Ishikawa (cell line): ENCODE results near the gene ADD1.

ENCODE experiments used
- CEBPB ChIP-seq: IDR thresholded peaks from 2 replicates; pipeline ENCODE4 v1.6.1; 2012
- CREB1 ChIP-seq: IDR thresholded peaks from 2 replicates; pipeline ENCODE4 v1.6.1; 2012; ENCODE audit warnings: low read depth
- EGR1 ChIP-seq: IDR thresholded peaks from 2 replicates; pipeline ENCODE4 v1.6.1; 2012
- EP300 ChIP-seq: IDR thresholded peaks from 2 replicates; pipeline ENCODE4 v1.6.1; 2012; ENCODE audit warnings: borderline replicate concordance
- FOXM1 ChIP-seq: IDR thresholded peaks from 2 replicates; pipeline ENCODE4 v1.6.1; 2012; ENCODE audit warnings: low read depth, borderline replicate concordance
- NFIC ChIP-seq: IDR thresholded peaks from 2 replicates; pipeline ENCODE4 v1.6.1; 2012
- RAD21 ChIP-seq: IDR thresholded peaks from 2 replicates; pipeline ENCODE4 v1.6.1; 2012; ENCODE audit warnings: low read depth
- TAF1 ChIP-seq: IDR thresholded peaks from 2 replicates; pipeline ENCODE4 v1.6.1; 2012; ENCODE audit warnings: low read depth, mild to moderate bottlenecking
- TCF12 ChIP-seq: IDR thresholded peaks from 2 replicates; pipeline ENCODE4 v1.6.1; 2012; ENCODE audit warnings: low read depth
- TEAD4 ChIP-seq: IDR thresholded peaks from 2 replicates; pipeline ENCODE4 v1.6.1; 2012
- YY1 ChIP-seq: IDR thresholded peaks from 2 replicates; pipeline ENCODE4 v1.6.1; 2012; ENCODE audit warnings: low read depth
- ZBTB7A ChIP-seq: IDR thresholded peaks from 2 replicates; pipeline ENCODE4 v1.6.1; 2012; ENCODE audit warnings: low read depth
- TF ChIP-seq, protein P1 (sequence below): IDR thresholded peaks from 2 replicates; pipeline ENCODE4 v1.6.1; 2012; ENCODE audit warnings: low read depth, mild to moderate bottlenecking
- TF ChIP-seq, protein P2 (sequence below): IDR thresholded peaks from 2 replicates; pipeline ENCODE4 v1.6.1; 2012
- TF ChIP-seq, protein P3 (sequence below): IDR thresholded peaks from 2 replicates; pipeline ENCODE4 v1.6.1; 2012

The ADD1 gene

GRCh38 chr4:2937146-2937857 lies 93.7 kb downstream of the ADD1 start:
- TF ChIP-seq ZBTB7A (no peak), CREB1 (no peak), RAD21 (no peak), TCF12 (no peak), FOXM1 (no peak), EGR1 (no peak), NFIC (no peak), EP300 (no peak), YY1 (no peak), TAF1 (no peak), CEBPB (no peak), TEAD4 (no peak)
- TF ChIP-seq, protein P1, sequence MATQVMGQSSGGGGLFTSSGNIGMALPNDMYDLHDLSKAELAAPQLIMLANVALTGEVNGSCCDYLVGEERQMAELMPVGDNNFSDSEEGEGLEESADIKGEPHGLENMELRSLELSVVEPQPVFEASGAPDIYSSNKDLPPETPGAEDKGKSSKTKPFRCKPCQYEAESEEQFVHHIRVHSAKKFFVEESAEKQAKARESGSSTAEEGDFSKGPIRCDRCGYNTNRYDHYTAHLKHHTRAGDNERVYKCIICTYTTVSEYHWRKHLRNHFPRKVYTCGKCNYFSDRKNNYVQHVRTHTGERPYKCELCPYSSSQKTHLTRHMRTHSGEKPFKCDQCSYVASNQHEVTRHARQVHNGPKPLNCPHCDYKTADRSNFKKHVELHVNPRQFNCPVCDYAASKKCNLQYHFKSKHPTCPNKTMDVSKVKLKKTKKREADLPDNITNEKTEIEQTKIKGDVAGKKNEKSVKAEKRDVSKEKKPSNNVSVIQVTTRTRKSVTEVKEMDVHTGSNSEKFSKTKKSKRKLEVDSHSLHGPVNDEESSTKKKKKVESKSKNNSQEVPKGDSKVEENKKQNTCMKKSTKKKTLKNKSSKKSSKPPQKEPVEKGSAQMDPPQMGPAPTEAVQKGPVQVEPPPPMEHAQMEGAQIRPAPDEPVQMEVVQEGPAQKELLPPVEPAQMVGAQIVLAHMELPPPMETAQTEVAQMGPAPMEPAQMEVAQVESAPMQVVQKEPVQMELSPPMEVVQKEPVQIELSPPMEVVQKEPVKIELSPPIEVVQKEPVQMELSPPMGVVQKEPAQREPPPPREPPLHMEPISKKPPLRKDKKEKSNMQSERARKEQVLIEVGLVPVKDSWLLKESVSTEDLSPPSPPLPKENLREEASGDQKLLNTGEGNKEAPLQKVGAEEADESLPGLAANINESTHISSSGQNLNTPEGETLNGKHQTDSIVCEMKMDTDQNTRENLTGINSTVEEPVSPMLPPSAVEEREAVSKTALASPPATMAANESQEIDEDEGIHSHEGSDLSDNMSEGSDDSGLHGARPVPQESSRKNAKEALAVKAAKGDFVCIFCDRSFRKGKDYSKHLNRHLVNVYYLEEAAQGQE, result no peak
- TF ChIP-seq, protein P2, sequence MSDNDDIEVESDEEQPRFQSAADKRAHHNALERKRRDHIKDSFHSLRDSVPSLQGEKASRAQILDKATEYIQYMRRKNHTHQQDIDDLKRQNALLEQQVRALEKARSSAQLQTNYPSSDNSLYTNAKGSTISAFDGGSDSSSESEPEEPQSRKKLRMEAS, result no peak
- TF ChIP-seq, protein P3, sequence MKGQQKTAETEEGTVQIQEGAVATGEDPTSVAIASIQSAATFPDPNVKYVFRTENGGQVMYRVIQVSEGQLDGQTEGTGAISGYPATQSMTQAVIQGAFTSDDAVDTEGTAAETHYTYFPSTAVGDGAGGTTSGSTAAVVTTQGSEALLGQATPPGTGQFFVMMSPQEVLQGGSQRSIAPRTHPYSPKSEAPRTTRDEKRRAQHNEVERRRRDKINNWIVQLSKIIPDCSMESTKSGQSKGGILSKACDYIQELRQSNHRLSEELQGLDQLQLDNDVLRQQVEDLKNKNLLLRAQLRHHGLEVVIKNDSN, result no peak

DNA sequence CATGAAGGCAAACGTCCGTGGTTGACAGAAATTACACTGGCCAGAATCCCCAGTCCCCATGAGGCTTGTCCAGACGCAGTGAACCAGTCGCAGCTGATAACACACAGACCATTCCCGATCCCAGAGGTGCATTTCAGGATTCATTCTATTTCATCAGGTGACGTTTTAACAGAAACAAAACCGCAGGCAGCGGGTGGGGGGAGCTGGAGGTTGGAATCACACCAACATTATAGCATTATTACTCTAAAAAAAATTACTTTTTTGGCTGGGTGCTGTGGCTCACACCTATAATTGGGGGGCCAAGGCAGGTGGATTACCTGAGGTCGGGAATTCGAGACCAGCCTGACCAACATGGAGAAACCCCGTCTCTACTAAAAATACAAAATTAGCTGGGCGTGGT lies 94.3 kb downstream of the ADD1 start:
- TF ChIP-seq EGR1 (no peak), ZBTB7A (no peak), YY1 (no peak), EP300 (no peak), TEAD4 (no peak), CEBPB (no peak)
- TF ChIP-seq, protein P2, result no peak

- TF ChIP-seq TCF12 (no peak), CEBPB (no peak), CREB1 (no peak), TEAD4 (no peak), YY1 (no peak), TAF1 (no peak), RAD21 (no peak), FOXM1 (no peak), ZBTB7A (no peak), EGR1 (no peak), NFIC (no peak), EP300 (no peak)
- TF ChIP-seq, protein P1, result no peak
- TF ChIP-seq, protein P2, result no peak
- TF ChIP-seq, protein P3, result no peak
These were observed 95.3 kb downstream of the ADD1 start for GRCh38 chr4:2938906-2939305.

- TF ChIP-seq, protein P2, result no peak
- TF ChIP-seq TEAD4 (no peak), TCF12 (no peak), CREB1 (no peak), FOXM1 (no peak), ZBTB7A (no peak), EP300 (no peak), NFIC (no peak), YY1 (no peak), TAF1 (no peak), CEBPB (no peak), EGR1 (no peak), RAD21 (no peak)
- TF ChIP-seq, protein P3, result no peak
- TF ChIP-seq, protein P1, result no peak
These were observed 96.0 kb downstream of the ADD1 start for GRCh38 chr4:2939383-2940243.
